NCI-H1417 treated with DMSO at 0.1 percent for 48 hours (cell line): ENCODE measurements around the gene BCO2.

Source experiments
- DNase-seq: peaks from one replicate; lab custom pipeline; 2025; lab: John Stamatoyannopoulos, UW

BCO2 gene

DNA sequence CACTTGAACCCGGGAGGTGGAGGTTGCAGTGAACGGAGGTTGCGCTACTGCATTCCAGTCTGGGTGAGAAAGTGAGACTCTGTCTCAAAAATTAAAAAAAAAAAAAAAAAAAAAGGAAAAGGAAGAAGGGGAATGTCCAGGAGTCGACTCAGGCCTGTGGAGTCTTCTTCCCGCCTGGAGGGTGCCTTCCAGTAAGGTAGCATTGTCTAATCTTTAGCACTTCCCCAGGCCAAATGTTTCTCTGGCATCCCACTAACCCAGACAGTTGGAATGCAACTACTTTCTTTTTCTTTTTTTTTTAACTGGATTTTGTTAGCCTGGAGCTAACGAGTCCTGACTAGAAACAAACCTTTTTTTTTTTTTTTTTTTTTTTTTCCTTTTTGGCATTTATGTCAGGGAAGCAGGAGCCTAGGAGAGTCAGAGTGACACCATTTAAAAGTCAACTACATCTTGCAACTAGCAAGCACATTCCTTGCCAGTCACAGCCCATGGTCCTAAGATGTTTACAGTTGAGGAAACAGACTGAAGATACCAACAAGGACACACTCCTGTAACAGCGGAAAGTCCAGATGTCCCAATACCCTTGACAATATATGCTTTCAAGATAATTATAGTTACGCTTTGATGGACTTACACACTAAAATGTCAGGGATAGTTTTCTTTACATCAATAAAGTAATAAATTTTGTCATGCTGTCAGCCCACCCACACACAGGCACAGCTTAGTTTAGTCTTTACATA lies 74.7 kb downstream of the BCO2 start:
- DNase-seq: no peak

DNA sequence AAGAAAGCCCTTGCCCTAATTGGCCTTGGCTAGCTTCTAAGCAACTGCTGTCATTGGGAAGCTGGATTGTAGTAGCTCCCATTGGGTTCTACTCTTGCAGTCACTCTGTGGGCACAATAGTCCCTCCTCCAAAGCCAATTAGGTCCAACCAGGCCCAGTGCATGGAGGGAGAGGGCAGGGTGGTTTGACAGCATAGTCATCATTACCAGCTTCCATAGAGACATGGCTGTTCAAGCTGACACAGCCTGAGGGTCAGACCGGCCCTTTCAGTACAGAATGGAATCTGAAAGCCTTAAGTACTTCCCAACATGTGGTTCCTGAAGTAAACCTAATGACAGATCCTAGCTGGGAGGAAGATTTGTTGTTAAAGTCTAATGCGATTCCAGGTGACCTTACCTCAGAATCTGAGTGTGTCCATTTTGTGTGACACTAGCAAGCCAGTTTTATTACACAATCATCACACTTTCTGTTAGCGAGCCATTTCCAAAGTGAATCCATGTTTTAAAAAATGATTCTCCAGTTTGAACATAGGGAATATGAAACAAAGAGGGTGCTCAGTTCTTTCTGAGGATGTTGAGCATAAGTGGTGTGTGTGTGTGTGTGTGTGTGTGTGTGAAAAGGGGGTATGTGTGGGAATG lies 78.4 kb downstream of the BCO2 start:
- no peak for DNase-seq

DNA sequence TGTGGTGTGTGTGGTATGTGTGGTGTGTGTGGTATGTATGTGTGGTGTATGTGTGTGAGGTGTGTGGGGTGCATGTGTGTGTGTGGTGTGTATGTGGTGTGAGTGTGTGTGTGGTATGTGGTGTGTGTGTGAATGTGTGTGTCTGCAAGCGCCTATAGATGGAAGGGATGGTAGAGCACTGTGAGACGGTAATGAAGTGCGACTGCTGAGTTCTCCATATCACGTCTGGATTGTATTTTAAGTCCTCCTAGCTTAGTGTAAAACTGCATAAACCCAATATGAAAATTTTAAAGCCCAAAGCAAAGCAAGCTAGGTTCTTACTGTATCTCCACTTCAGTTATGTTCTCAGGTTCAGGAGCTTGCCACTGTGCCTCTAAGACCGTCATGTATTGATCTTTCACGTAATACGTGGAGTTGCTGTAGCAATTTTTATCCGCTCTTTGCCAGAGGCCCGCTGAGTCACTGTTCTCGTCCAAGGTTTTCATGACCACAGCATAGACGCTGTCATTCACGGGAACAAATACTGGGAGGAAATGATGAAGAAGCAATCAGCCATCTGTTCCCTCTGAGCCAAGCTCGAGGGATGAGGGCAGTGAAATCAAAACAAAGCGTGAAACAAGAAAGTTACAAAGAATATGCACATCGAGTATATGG lies 79.9 kb downstream of the BCO2 start:
- DNase-seq: no peak

DNA sequence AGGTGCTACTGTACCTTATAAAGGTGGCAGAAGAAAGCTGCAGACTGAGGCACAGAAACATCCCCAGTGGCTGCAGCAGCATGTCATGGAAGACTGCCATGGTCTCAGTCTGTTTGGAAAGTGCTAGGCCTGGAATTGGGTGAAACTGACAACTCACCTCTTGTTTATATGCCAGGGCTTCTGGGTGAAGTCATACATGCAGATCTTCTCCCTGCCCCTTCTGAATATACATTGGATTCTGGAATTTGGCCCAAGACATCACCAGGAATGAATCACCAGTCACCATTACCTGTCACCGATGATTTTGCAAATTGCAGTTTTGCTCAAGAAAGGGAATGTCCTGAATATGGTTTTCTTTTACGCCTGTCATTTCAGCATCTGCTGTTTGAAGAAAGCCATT lies 85.2 kb downstream of the BCO2 start, which contains the start of gene PLET1:
Gene PLET1, minus strand, starts transcription at position 371 of the 400 bp plus-strand sequence. Its CDS starts 271 bp downstream, at position 100.
- no peak for DNase-seq

DNA sequence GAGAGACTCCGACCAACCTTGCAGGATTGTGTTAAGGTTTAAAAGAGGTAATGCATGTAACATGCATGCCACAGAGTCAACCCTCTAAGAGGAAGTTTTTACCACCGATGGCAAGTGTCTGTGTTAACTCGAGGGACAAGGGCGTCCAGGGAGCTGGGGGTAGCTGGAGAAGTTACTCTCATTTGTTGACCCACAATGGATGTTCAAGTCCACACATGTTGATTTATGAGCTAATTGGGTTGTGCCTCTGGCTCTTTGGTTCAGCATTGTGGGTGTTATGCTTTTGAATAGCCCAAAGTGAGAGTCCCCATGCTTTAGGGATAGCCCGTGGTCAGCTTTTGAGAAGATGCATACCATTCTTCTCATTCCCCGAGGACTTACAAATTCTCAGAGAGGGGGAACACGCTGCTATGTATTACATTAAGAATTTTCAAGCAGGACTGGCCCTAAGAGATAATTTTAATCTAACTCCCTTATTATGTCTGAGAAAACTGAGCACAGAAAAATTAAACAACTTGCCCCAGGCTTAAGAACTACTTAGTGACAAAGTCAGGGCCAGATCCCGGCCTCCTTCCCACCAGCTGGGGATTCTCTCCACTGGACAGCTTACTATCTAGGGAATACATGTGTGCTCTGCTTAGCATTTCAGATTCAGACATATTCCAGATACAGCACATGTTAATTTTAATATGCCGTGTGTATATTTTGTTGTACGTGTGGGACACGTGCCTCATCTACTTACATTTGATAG lies 90.5 kb downstream of the BCO2 start:
- no peak for DNase-seq

DNA sequence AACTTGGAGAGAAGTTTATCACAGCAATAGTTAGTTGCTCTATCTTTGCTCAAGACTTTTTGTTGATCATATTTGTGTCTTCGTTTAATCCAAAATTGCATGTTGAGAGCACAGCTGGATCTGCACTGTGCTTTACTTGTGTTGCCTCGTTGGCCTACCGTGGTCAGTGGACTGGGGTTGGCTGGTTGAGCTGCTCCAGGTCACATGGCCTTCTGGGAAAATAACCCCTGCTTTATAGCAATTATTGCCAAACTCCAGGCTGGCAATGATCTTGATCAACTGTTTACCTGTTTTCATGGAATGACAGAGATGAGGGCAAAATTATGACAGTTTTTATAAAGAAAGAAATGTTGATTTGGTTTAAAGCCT lies 91.1 kb downstream of the BCO2 start:
- no peak for DNase-seq

- no peak for DNase-seq
These were observed 91.9 kb downstream of the BCO2 start for GRCh38 chr11:112267188-112267591.

DNA sequence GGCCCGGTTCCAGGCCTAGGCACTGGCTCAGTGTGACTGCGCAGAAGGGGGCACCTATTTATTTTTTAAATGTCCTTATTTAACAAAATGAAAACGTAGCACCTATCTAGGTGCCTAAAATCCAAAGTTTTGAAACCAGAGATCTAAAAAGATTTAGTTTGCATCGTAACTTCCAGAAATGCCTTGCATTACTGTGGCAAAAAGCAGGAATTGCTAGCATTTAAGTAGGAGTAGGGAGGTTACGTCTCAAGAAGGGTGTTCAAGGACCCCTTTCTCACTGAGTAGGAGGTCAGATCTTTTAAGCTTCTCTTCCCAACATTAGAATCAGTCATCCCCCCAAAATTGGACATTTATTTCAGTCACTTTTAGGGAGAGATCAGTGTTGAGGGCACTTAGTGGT lies 93.1 kb downstream of the BCO2 start:
- no peak for DNase-seq
